Measurements from ENCODE around the gene SIK1. TPM values are rescaled to one million over a fixed set of nuclear protein-coding genes. Genes with fewer than 3 reads are reported as not detected.
A peak's percentile ranks its signal among the peaks of the same experiment; 100 is the strongest.
"Not testable (repeated sequence)": the region's sequence is repeated elsewhere in the genome, so short reads cannot be mapped to it uniquely, and the experiment has no call there.

SIK1 gene
- total and polyA plus RNA-seq, 4 donors = 0.72 to 51.4 (median 9.4) TPM

- ATAC-seq (ENCODE audit: low FRiP score); H3K27ac ChIP-seq (ENCODE audit: low read depth in 1 of 2, low read length in 2 of 2); H3K36me3 ChIP-seq (ENCODE audit: control insufficient read depth in 1 of 2, insufficient read depth in 2 of 2, low read length in 1 of 2); H3K4me1 ChIP-seq (ENCODE audit: control insufficient read depth in 1 of 2, insufficient read depth in 2 of 2, low read length in 2 of 2); H3K9me3 ChIP-seq (ENCODE audit: control insufficient read depth, low read length); intact Hi-C loops (cut with DNase I); H3K27me3 ChIP-seq (ENCODE audit: control insufficient read depth in 1 of 2, insufficient read depth in 2 of 2, low read length in 1 of 2); H3K4me3 ChIP-seq (ENCODE audit: low read length in 2 of 2); DNase-seq: not testable (repeated sequence)
- 97% methylated on average over 7 of the region's 12 CpGs; no CpG with 5 or more reads in 1 of the 2 donors for WGBS, 2 donors
These were observed 32.1 kb upstream of the SIK1 start for GRCh38 chr21:43458995-43459394.

DNA sequence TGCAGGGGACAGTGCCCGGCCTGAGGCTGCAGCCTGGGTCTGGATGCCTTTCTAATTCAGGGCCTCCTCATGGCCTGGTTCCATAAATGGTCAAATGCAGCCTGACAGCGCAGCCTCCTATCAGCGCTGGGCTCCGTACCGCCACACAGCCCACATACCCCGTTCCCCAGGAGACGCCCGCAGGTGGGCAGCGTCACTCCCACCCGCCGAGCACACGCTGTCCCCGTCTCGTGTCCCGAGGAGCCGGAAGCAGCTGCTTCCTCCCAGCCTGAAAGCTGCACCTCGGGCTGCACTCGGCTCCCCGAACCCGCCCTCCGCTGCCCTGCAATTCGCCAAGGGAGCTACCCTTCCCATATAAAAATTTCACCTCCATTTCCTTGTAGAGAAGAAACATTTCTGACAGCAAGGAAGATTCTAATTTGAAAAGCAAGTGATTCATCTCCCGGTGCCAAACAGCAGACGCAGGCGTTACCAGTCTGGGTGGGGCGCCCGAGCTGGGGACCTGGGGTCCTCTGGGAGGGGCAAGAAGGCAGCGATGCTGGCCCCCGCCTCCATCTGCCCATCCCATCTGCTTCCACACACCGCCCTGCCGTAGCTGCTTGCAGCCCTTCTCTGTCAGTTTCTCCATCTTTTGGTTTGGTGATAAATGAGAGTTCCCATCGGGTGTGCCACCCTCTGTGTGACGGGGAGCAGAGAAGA, 29.8 kb upstream of the SIK1 start:
- intact Hi-C loops (cut with DNase I); H3K4me1 ChIP-seq (ENCODE audit: control insufficient read depth in 1 of 2, insufficient read depth in 2 of 2, low read length in 2 of 2); ATAC-seq (ENCODE audit: low FRiP score); H3K9me3 ChIP-seq (ENCODE audit: control insufficient read depth, low read length); H3K4me3 ChIP-seq (ENCODE audit: low read length in 2 of 2); H3K27ac ChIP-seq (ENCODE audit: low read depth in 1 of 2, low read length in 2 of 2); H3K36me3 ChIP-seq (ENCODE audit: control insufficient read depth in 1 of 2, insufficient read depth in 2 of 2, low read length in 1 of 2); DNase-seq; H3K27me3 ChIP-seq (ENCODE audit: control insufficient read depth in 1 of 2, insufficient read depth in 2 of 2, low read length in 1 of 2): not testable (repeated sequence)
- whole genome bisulfite sequencing, 2 donors = no CpG with 5 or more reads among the region's 33 CpGs

DNA sequence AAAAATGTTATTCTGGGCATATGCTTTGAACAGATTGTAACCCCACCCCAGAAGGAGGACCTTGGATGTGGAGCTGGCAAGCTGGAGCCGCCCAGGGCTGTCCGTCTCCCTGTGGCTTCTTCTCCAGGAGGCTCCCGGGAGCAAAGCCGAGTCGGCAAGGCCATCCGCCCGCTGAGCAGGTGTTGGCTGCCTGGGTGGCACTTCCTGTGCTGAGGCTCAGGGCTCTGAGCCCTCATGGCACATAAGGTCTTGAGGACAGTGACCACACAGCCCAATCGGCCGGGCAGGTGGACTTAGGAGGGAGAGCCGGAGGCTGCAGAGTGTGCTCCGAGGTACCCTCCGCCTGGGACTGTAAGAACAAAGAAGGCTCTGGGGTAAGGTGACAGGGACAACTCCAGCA, 28.8 kb upstream of the SIK1 start:
- H3K36me3 ChIP-seq (ENCODE audit: control insufficient read depth in 1 of 2, insufficient read depth in 2 of 2, low read length in 1 of 2); H3K4me1 ChIP-seq (ENCODE audit: control insufficient read depth in 1 of 2, insufficient read depth in 2 of 2, low read length in 2 of 2); H3K4me3 ChIP-seq (ENCODE audit: low read length in 2 of 2); H3K9me3 ChIP-seq (ENCODE audit: control insufficient read depth, low read length); DNase-seq; H3K27me3 ChIP-seq (ENCODE audit: control insufficient read depth in 1 of 2, insufficient read depth in 2 of 2, low read length in 1 of 2); H3K27ac ChIP-seq (ENCODE audit: low read depth in 1 of 2, low read length in 2 of 2); ATAC-seq (ENCODE audit: low FRiP score); intact Hi-C loops (cut with DNase I): not testable (repeated sequence)
- no CpG with 5 or more reads among the region's 12 CpGs for whole genome bisulfite sequencing, 2 donors

GRCh38 chr21:43454176-43454575, 27.2 kb upstream of the SIK1 start:
- H3K36me3 ChIP-seq (ENCODE audit: control insufficient read depth in 1 of 2, insufficient read depth in 2 of 2, low read length in 1 of 2); H3K9me3 ChIP-seq (ENCODE audit: control insufficient read depth, low read length); intact Hi-C loops (cut with DNase I); ATAC-seq (ENCODE audit: low FRiP score); H3K27ac ChIP-seq (ENCODE audit: low read depth in 1 of 2, low read length in 2 of 2); H3K27me3 ChIP-seq (ENCODE audit: control insufficient read depth in 1 of 2, insufficient read depth in 2 of 2, low read length in 1 of 2); H3K4me1 ChIP-seq (ENCODE audit: control insufficient read depth in 1 of 2, insufficient read depth in 2 of 2, low read length in 2 of 2); H3K4me3 ChIP-seq (ENCODE audit: low read length in 2 of 2); DNase-seq: not testable (repeated sequence)
- WGBS, 2 donors = no CpG with 5 or more reads among the region's 5 CpGs

DNA sequence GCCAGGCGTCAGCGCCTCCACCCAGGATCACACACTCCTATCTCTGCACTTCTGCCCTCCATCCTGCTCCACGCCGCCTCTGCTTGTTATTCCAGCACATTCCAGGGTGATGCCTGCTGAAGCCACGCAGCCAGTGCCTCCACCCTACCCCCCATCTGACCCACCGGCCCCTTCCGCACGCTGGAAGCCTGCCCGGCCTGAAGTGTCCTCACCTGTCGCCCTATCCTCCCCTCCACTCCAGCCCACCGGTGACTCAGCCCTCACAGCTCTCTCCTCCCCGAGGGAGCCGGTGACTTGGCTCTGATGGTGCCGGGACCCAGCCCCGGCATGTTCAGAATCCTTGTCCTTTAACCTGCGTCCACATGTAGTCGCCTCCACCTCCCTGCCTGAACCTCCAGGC, 24.9 kb upstream of the SIK1 start:
- H3K9me3 ChIP-seq (ENCODE audit: control insufficient read depth, low read length); intact Hi-C loops (cut with DNase I); H3K27ac ChIP-seq (ENCODE audit: low read depth in 1 of 2, low read length in 2 of 2); DNase-seq; H3K27me3 ChIP-seq (ENCODE audit: control insufficient read depth in 1 of 2, insufficient read depth in 2 of 2, low read length in 1 of 2); ATAC-seq (ENCODE audit: low FRiP score); H3K36me3 ChIP-seq (ENCODE audit: control insufficient read depth in 1 of 2, insufficient read depth in 2 of 2, low read length in 1 of 2); H3K4me1 ChIP-seq (ENCODE audit: control insufficient read depth in 1 of 2, insufficient read depth in 2 of 2, low read length in 2 of 2); H3K4me3 ChIP-seq (ENCODE audit: low read length in 2 of 2): not testable (repeated sequence)
- 64% methylated on average over 2 of the region's 17 CpGs; no CpG with 5 or more reads in 1 of the 2 donors for WGBS, 2 donors

DNA sequence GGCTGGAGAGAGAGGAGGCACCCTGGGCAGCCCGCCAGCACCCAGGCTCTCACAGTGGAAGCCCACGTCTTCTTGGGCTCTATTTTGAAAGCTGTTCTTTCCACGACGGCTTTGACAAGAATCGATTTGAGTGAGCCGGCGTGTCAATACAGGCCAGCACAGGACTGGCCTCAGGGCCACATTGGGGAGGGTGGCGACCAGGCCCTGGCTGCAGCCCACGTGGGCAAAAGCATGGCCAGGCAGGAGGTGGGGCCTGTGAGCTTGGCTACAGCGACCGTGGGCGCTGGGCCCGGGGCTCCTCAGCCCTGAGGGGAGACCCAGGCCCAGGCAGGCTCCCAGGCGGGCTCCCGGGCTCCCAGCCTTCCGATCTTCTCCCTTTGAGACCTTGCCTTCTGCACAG, 23.4 kb upstream of the SIK1 start:
- H3K36me3 ChIP-seq (ENCODE audit: control insufficient read depth in 1 of 2, insufficient read depth in 2 of 2, low read length in 1 of 2); H3K27me3 ChIP-seq (ENCODE audit: control insufficient read depth in 1 of 2, insufficient read depth in 2 of 2, low read length in 1 of 2); H3K4me3 ChIP-seq (ENCODE audit: low read length in 2 of 2); ATAC-seq (ENCODE audit: low FRiP score); DNase-seq; H3K9me3 ChIP-seq (ENCODE audit: control insufficient read depth, low read length); H3K4me1 ChIP-seq (ENCODE audit: control insufficient read depth in 1 of 2, insufficient read depth in 2 of 2, low read length in 2 of 2); intact Hi-C loops (cut with DNase I); H3K27ac ChIP-seq (ENCODE audit: low read depth in 1 of 2, low read length in 2 of 2): not testable (repeated sequence)
- no CpG with 5 or more reads among the region's 16 CpGs for WGBS, 2 donors

- not testable (repeated sequence) for ATAC-seq (ENCODE audit: low FRiP score); H3K27me3 ChIP-seq (ENCODE audit: control insufficient read depth in 1 of 2, insufficient read depth in 2 of 2, low read length in 1 of 2)
These were observed 20.5 kb upstream of the SIK1 start for GRCh38 chr21:43447353-43447977.

GRCh38 chr21:43446277-43446932, 19.5 kb upstream of the SIK1 start:
- H3K27ac ChIP-seq (ENCODE audit: low read depth in 1 of 2, low read length in 2 of 2); DNase-seq; H3K4me1 ChIP-seq (ENCODE audit: control insufficient read depth in 1 of 2, insufficient read depth in 2 of 2, low read length in 2 of 2); ATAC-seq (ENCODE audit: low FRiP score); H3K36me3 ChIP-seq (ENCODE audit: control insufficient read depth in 1 of 2, insufficient read depth in 2 of 2, low read length in 1 of 2); H3K9me3 ChIP-seq (ENCODE audit: control insufficient read depth, low read length); intact Hi-C loops (cut with DNase I); H3K27me3 ChIP-seq (ENCODE audit: control insufficient read depth in 1 of 2, insufficient read depth in 2 of 2, low read length in 1 of 2); H3K4me3 ChIP-seq (ENCODE audit: low read length in 2 of 2): not testable (repeated sequence)
- no CpG with 5 or more reads among the region's 35 CpGs for WGBS, 2 donors

More at GRCh38 chr21:43447353-43447977, 20.5 kb upstream of the SIK1 start:
- WGBS, 2 donors = no CpG with 5 or more reads among the region's 23 CpGs
- H3K4me3 ChIP-seq (ENCODE audit: low read length in 2 of 2); H3K4me1 ChIP-seq (ENCODE audit: control insufficient read depth in 1 of 2, insufficient read depth in 2 of 2, low read length in 2 of 2); H3K36me3 ChIP-seq (ENCODE audit: control insufficient read depth in 1 of 2, insufficient read depth in 2 of 2, low read length in 1 of 2); H3K27ac ChIP-seq (ENCODE audit: low read depth in 1 of 2, low read length in 2 of 2); H3K9me3 ChIP-seq (ENCODE audit: control insufficient read depth, low read length); intact Hi-C loops (cut with DNase I); DNase-seq: not testable (repeated sequence)

- H3K4me1 ChIP-seq (ENCODE audit: control insufficient read depth in 1 of 2, insufficient read depth in 2 of 2, low read length in 2 of 2); H3K27me3 ChIP-seq (ENCODE audit: control insufficient read depth in 1 of 2, insufficient read depth in 2 of 2, low read length in 1 of 2); DNase-seq; H3K27ac ChIP-seq (ENCODE audit: low read depth in 1 of 2, low read length in 2 of 2); intact Hi-C loops (cut with DNase I); H3K4me3 ChIP-seq (ENCODE audit: low read length in 2 of 2); H3K36me3 ChIP-seq (ENCODE audit: control insufficient read depth in 1 of 2, insufficient read depth in 2 of 2, low read length in 1 of 2); H3K9me3 ChIP-seq (ENCODE audit: control insufficient read depth, low read length): not testable (repeated sequence)
- 82 to 89% methylated on average over 7 to 12 of the region's 28 CpGs for WGBS, 2 donors
- ATAC-seq (ENCODE audit: low FRiP score) = peak; percentile 56
These were observed 17.6 kb upstream of the SIK1 start for GRCh38 chr21:43444524-43444923.

All from aorta (tissue), 5 donors.